Vagina (tissue), 2 donors: Measurements from ENCODE around the gene CAST. TPM values are rescaled to one million over a fixed set of nuclear protein-coding genes. Genes with fewer than 3 reads are reported as not detected.

ENCODE experiments used
- DNase-seq, 2 donors: peaks; one replicate each; pipeline ENCODE4 v3.0.0-alpha.2; 2017; ENCODE audit errors: extremely low spot score in 2 of 2
- H3K27ac ChIP-seq: fragments of 200-600 bp; sonication (generic); one replicate; pipeline ENCODE4 v1.5.1; 2019
- H3K27me3 ChIP-seq: fragments of 200-600 bp; sonication (generic); one replicate; pipeline ENCODE4 v1.5.1; 2019
- H3K36me3 ChIP-seq, 2 donors: fragments of 200-600 bp; sonication (generic); one replicate each; pipeline ENCODE4 v1.5.1; 2017 to 2019
- H3K4me1 ChIP-seq: fragments of 200-600 bp; sonication (generic); one replicate; pipeline ENCODE4 v1.5.1; 2019
- H3K4me3 ChIP-seq, 2 donors: fragments of 200-600 bp; sonication (generic); 1 replicate in 1 of 2; 2 replicates in 1 of 2; pipeline ENCODE4 v1.5.1; 2016 to 2019
- H3K9me3 ChIP-seq: fragments of 200-600 bp; sonication (generic); one replicate; pipeline ENCODE4 v1.5.1; 2019
- POLR2A ChIP-seq, 2 donors: fragments of 450-650 bp; IDR thresholded peaks; one replicate each; pipeline ENCODE4 v1.6.1; 2017; ENCODE audit warnings: antibody characterized with exemption in 2 of 2, mild to moderate bottlenecking in 2 of 2, moderate library complexity in 2 of 2
- POLR2AphosphoS5 ChIP-seq, 2 donors: sonication (generic); formaldehyde crosslinking; IDR thresholded peaks; one replicate each; pipeline ENCODE4 v1.9.0; 2017; ENCODE audit warnings: antibody characterized with exemption in 2 of 2, mild to moderate bottlenecking in 2 of 2, low read depth in 1 of 2; ENCODE audit not compliant: insufficient read depth in 1 of 2
- intact Hi-C: fragments of 100-400 bp; cut with DNase I; formaldehyde crosslinking; loops from one replicate; pipeline ENCODE4 v1.15.1; 2023
- total RNA-seq: library from RNA; depleted of rRNA; stranded (reverse); fragments of >200 nt; gene quantifications from one replicate; pipeline ENCODE4 v1.2.3, GENCODE V29; 2016
- TF ChIP-seq, protein P1 (sequence below), 3 experiments: fragments of 450-650 bp in 2 of 3; fragments of 200-600 bp in 1 of 3; sonication (generic) in 1 of 3; IDR thresholded peaks; one replicate each; pipeline ENCODE4 v1.5.1; 2017 to 2019; ENCODE audit warnings: antibody characterized with exemption in 3 of 3, mild to moderate bottlenecking in 2 of 3, moderate library complexity in 2 of 3

The CAST gene
- total RNA-seq, 1 donor from 2014 or later, result 309 TPM

DNA sequence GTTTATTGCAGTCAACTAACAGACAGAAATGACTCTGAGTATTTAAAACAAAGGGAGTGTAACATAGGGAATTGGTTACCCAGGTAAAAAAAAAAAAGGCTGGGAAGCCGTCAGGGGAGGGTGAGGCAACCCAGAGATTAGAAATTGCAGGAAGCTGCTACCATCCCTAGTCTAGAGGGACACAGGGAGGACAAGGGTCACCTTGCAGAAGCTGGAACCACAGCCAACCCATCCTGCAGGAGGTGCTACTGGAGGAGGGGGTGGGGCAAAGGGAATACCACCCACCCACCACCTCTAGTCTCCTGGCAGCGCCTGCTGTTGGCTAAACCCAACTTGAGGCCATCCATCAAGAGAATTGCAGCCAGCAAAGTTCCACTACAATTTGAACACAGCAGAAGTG, 6.5 kb downstream of the CAST start:
- DNase-seq, result no peak
- TF ChIP-seq POLR2AphosphoS5 (IDR thresholded peaks at IDR 0.05; ENCODE audit: insufficient read depth in 1 of 2, low read depth in 1 of 2) (no peak), POLR2A (IDR thresholded peaks at IDR 0.05) (no peak)
- TF ChIP-seq, protein P1, sequence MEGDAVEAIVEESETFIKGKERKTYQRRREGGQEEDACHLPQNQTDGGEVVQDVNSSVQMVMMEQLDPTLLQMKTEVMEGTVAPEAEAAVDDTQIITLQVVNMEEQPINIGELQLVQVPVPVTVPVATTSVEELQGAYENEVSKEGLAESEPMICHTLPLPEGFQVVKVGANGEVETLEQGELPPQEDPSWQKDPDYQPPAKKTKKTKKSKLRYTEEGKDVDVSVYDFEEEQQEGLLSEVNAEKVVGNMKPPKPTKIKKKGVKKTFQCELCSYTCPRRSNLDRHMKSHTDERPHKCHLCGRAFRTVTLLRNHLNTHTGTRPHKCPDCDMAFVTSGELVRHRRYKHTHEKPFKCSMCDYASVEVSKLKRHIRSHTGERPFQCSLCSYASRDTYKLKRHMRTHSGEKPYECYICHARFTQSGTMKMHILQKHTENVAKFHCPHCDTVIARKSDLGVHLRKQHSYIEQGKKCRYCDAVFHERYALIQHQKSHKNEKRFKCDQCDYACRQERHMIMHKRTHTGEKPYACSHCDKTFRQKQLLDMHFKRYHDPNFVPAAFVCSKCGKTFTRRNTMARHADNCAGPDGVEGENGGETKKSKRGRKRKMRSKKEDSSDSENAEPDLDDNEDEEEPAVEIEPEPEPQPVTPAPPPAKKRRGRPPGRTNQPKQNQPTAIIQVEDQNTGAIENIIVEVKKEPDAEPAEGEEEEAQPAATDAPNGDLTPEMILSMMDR (IDR thresholded peaks at IDR 0.05), result no peak
- Histone ChIP-seq H3K27me3 (no peaks in the 10 kb centered on the region), H3K4me1 (peaks cover 75% of the 10 kb centered on the region), H3K36me3 (no peaks in the 10 kb centered on the region), H3K9me3 (no peaks in the 10 kb centered on the region), H3K4me3 (no peak overlapping the region), H3K27ac (no peak overlapping the region)
- intact Hi-C loops, result loop anchor here (10.0 kb wide), 1 partner anchor 46 kb away; no protein-coding TSS in a partner anchor

DNA sequence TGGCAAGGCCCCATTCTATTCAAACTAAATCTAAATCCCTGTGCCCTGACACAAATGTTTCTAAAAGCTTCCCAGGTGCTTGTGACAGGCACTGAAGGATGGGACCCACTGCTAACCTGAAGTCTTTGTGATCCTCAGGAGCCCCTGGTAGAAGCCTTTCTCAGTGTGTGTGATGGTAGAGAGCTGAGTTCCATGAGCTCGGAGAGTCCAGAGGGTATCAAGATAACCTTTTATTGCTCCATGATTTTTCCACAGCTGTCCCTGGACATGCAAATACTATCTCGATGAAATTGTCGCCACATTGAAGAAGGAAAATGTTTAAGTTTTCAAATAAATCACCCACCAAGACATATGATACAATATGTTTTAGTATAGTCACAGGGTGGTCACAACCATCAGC, 7.7 kb downstream of the CAST start:
- no peak overlapping the region for H3K4me3 ChIP-seq
- no peak for TF ChIP-seq POLR2AphosphoS5 (IDR thresholded peaks at IDR 0.05; ENCODE audit: insufficient read depth in 1 of 2, low read depth in 1 of 2)
- TF ChIP-seq, protein P1 (IDR thresholded peaks at IDR 0.05), result no peak
- TF ChIP-seq POLR2A (IDR thresholded peaks at IDR 0.05), result no peak
- no peaks in the 10 kb centered on the region for H3K36me3 ChIP-seq
- H3K27ac ChIP-seq, result no peak overlapping the region
- H3K27me3 ChIP-seq, result no peaks in the 10 kb centered on the region
- no peak for DNase-seq
- intact Hi-C loops, result loop anchor here (10.0 kb wide), 1 partner anchor 45 kb away; no protein-coding TSS in a partner anchor
- H3K9me3 ChIP-seq, result no peaks in the 10 kb centered on the region
- peaks cover 72% of the 10 kb centered on the region for H3K4me1 ChIP-seq

DNA sequence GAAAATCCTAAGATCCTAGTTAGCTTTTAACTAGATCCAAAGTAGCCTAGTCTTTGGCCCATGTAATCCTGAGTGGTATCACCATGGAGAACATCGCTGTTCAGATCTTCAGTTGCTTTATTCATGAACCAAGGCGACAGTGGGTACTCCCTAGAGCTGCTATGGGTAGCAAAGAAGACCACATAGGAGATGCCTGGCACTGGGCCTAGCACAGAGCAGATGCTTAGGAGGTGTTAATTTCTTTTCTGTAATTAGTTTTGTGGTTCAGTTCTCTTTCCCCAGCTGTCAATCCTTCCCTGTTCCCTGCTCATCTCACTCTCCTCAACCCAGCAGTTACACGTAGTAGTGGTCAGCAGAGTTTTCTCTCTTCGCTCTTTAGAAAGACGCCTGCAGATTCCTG, 9.3 kb downstream of the CAST start:
- no peak overlapping the region for H3K4me3 ChIP-seq
- TF ChIP-seq POLR2A (IDR thresholded peaks at IDR 0.05), result no peak
- TF ChIP-seq POLR2AphosphoS5 (IDR thresholded peaks at IDR 0.05; ENCODE audit: insufficient read depth in 1 of 2, low read depth in 1 of 2), result no peak
- TF ChIP-seq, protein P1 (IDR thresholded peaks at IDR 0.05), result no peak
- no peak overlapping the region for H3K27ac ChIP-seq
- intact Hi-C loops, result no loop called here
- H3K27me3 ChIP-seq, result no peaks in the 10 kb centered on the region
- no peaks in the 10 kb centered on the region for H3K9me3 ChIP-seq
- H3K4me1 ChIP-seq, result peaks cover 71% of the 10 kb centered on the region
- no peak for DNase-seq
- H3K36me3 ChIP-seq, result no peaks in the 10 kb centered on the region

DNA sequence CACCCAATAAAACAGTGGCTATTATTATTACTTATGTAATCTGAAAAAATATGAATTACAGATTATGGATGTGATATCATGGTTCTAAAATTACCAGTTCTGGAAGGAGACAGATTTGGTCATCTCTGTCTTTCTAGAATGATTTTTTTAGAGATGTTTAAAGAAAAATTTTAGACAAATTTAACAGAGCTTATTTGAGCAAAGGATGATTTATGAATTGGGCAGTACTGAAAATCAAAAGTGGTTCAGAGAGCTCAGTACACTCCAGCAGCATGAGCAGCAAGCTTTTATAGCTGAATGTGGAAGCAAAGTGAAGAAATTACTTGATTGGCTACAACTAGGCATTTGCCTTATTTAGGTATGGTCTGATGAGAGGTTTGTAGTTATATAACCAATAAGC, 11.0 kb downstream of the CAST start:
- Histone ChIP-seq H3K27me3 (no peaks in the 10 kb centered on the region), H3K4me3 (no peak overlapping the region), H3K36me3 (no peaks in the 10 kb centered on the region), H3K9me3 (no peaks in the 10 kb centered on the region), H3K27ac (no peak overlapping the region), H3K4me1 (peaks cover 57% of the 10 kb centered on the region)
- intact Hi-C loops, result no loop called here
- TF ChIP-seq, protein P1 (IDR thresholded peaks at IDR 0.05), result no peak
- TF ChIP-seq POLR2AphosphoS5 (IDR thresholded peaks at IDR 0.05; ENCODE audit: insufficient read depth in 1 of 2, low read depth in 1 of 2) (no peak), POLR2A (IDR thresholded peaks at IDR 0.05) (no peak)
- no peak for DNase-seq

DNA sequence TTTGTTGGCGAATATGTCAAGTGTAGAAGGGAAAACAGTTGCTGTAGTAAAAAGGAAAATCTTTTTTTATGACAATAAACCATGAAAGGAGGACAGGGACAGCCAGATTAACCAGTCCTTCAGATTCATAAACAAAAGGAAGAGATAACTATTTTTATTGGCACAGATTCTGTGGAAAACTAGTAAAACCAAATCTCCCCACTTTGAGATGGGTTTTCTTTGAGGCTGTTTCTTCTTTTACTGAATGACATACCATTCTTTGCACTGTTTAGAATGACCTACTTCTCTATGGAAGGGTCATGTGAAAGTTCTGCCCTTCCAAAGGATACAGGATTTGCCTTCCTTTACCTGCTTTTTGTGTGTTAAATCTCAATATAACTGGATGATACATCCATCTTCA, 13.7 kb downstream of the CAST start:
- H3K36me3 ChIP-seq, result peaks cover 0 to 5% of the 10 kb centered on the region in 2 donors
- no peak overlapping the region for H3K4me3 ChIP-seq
- H3K9me3 ChIP-seq, result no peaks in the 10 kb centered on the region
- no peak overlapping the region for H3K27ac ChIP-seq
- intact Hi-C loops, result no loop called here
- H3K4me1 ChIP-seq, result peaks cover 54% of the 10 kb centered on the region
- H3K27me3 ChIP-seq, result no peaks in the 10 kb centered on the region
- no peak for DNase-seq
- TF ChIP-seq, protein P1 (IDR thresholded peaks at IDR 0.05), result no peak
- no peak for TF ChIP-seq POLR2A (IDR thresholded peaks at IDR 0.05)
- TF ChIP-seq POLR2AphosphoS5 (IDR thresholded peaks at IDR 0.05; ENCODE audit: insufficient read depth in 1 of 2, low read depth in 1 of 2), result no peak
